HCT116 (cell line): ENCODE measurements around the gene CHAD.

ENCODE experiments used
- CEBPB ChIP-seq: IDR thresholded peaks from 2 replicates; pipeline ENCODE4 v1.6.1; 2012; ENCODE audit warnings: low read depth
- EZH2phosphoT487 ChIP-seq: fragments of 200-600 bp; IDR thresholded peaks from 2 replicates; pipeline ENCODE4 v1.6.1; 2018; ENCODE audit warnings: antibody characterized with exemption, borderline replicate concordance
- POLR2A ChIP-seq: IDR thresholded peaks from 2 replicates; pipeline ENCODE4 v1.7.0; 2011; ENCODE audit warnings: borderline replicate concordance; ENCODE audit not compliant: insufficient read depth, insufficient read length; ENCODE audit errors: extremely low read depth
- TF ChIP-seq, protein P1 (sequence below), 3 experiments: fragments of 200-600 bp in 1 of 3; sonication (generic) in 1 of 3; IDR thresholded peaks in 2 of 3; conservative IDR thresholded peaks in 1 of 3; 2 replicates each; pipeline ENCODE4 v1.5.1; 2012 to 2017; ENCODE audit warnings: low read depth in 2 of 3, low read length in 2 of 3, antibody characterized with exemption in 1 of 3, borderline replicate concordance in 1 of 3, control low read depth in 1 of 3, mild to moderate bottlenecking in 1 of 3, mixed read lengths in 1 of 3, mixed run types in 1 of 3, moderate library complexity in 1 of 3; ENCODE audit not compliant: insufficient read depth in 1 of 3
- TF ChIP-seq, protein P2 (sequence below): IDR thresholded peaks from 2 replicates; pipeline ENCODE4 v1.6.1; 2012; ENCODE audit warnings: low read depth

DNA sequence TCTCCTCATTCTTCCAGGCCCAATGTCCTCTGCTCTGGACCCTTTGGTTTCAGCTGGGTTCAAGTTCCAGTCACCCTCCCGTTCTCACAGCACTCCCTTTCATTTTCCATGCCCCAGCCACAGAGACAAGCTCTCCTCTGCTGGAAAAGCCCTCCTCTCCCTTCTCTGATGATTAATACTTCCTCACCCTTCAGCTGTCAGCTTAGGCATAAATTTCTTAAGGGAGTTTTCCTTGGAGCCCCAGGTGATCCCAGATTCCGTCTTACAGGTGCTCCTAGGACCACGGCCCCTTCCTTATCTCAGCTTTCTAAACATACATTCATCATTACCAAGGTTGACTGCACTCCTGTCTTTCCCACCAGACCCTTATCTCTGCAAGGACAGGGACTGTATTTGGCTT, 10.4 kb downstream of the CHAD start:
- TF ChIP-seq EZH2phosphoT487 = no peak
- TF ChIP-seq, protein P1, sequence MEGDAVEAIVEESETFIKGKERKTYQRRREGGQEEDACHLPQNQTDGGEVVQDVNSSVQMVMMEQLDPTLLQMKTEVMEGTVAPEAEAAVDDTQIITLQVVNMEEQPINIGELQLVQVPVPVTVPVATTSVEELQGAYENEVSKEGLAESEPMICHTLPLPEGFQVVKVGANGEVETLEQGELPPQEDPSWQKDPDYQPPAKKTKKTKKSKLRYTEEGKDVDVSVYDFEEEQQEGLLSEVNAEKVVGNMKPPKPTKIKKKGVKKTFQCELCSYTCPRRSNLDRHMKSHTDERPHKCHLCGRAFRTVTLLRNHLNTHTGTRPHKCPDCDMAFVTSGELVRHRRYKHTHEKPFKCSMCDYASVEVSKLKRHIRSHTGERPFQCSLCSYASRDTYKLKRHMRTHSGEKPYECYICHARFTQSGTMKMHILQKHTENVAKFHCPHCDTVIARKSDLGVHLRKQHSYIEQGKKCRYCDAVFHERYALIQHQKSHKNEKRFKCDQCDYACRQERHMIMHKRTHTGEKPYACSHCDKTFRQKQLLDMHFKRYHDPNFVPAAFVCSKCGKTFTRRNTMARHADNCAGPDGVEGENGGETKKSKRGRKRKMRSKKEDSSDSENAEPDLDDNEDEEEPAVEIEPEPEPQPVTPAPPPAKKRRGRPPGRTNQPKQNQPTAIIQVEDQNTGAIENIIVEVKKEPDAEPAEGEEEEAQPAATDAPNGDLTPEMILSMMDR (IDR thresholded peaks at IDR 0.05 in 2 of 3, conservative IDR thresholded peaks at IDR 0.05 in 1 of 3; ENCODE audit: borderline replicate concordance in 1 of 3, insufficient read depth in 1 of 3, low read depth in 2 of 3, low read length in 2 of 3) = no peak
- TF ChIP-seq CEBPB = no peak
- no peak for TF ChIP-seq POLR2A
- TF ChIP-seq, protein P2, sequence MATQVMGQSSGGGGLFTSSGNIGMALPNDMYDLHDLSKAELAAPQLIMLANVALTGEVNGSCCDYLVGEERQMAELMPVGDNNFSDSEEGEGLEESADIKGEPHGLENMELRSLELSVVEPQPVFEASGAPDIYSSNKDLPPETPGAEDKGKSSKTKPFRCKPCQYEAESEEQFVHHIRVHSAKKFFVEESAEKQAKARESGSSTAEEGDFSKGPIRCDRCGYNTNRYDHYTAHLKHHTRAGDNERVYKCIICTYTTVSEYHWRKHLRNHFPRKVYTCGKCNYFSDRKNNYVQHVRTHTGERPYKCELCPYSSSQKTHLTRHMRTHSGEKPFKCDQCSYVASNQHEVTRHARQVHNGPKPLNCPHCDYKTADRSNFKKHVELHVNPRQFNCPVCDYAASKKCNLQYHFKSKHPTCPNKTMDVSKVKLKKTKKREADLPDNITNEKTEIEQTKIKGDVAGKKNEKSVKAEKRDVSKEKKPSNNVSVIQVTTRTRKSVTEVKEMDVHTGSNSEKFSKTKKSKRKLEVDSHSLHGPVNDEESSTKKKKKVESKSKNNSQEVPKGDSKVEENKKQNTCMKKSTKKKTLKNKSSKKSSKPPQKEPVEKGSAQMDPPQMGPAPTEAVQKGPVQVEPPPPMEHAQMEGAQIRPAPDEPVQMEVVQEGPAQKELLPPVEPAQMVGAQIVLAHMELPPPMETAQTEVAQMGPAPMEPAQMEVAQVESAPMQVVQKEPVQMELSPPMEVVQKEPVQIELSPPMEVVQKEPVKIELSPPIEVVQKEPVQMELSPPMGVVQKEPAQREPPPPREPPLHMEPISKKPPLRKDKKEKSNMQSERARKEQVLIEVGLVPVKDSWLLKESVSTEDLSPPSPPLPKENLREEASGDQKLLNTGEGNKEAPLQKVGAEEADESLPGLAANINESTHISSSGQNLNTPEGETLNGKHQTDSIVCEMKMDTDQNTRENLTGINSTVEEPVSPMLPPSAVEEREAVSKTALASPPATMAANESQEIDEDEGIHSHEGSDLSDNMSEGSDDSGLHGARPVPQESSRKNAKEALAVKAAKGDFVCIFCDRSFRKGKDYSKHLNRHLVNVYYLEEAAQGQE = no peak
